Erythroblast (primary cell): ENCODE data around the gene NUP42.
"Not testable (repeated sequence)": the region's sequence is repeated elsewhere in the genome, so short reads cannot be mapped to it uniquely, and the experiment has no call there.

Experiments
- DNase-seq, 2 experiments: peaks; one replicate each; lab custom pipeline; 2025; lab: John Stamatoyannopoulos, UW
- GATA1 ChIP-seq: IDR thresholded peaks from 2 replicates; pipeline ENCODE4 v1.6.1; 2011; ENCODE audit warnings: low read depth, mild to moderate bottlenecking, control low read depth, low read length, moderate library complexity
- POLR2A ChIP-seq: IDR thresholded peaks from 2 replicates; pipeline ENCODE4 v1.6.1; 2011; ENCODE audit warnings: mild to moderate bottlenecking, low read length

The NUP42 gene

DNA sequence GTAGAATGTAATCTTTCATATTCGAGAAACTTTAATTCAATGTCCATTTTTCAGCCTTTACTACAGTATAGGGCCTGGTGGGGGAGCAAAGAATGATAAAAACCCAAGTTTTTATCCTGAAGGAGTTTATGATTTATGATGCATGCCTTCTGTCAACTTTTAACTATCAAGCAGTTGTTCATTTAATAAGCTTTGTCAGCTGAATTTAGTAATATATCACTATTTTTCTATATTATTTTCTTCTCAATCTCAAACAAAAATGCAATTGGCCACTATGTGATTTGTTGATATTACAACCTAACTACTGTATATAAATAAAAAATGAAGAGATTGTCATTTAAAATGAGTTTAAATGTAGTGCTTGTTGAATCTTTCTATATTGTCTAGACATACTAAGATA, 2.4 kb downstream of the NUP42 start:
- no peak for DNase-seq
- TF ChIP-seq POLR2A = no peak
- no peak for TF ChIP-seq GATA1

DNA sequence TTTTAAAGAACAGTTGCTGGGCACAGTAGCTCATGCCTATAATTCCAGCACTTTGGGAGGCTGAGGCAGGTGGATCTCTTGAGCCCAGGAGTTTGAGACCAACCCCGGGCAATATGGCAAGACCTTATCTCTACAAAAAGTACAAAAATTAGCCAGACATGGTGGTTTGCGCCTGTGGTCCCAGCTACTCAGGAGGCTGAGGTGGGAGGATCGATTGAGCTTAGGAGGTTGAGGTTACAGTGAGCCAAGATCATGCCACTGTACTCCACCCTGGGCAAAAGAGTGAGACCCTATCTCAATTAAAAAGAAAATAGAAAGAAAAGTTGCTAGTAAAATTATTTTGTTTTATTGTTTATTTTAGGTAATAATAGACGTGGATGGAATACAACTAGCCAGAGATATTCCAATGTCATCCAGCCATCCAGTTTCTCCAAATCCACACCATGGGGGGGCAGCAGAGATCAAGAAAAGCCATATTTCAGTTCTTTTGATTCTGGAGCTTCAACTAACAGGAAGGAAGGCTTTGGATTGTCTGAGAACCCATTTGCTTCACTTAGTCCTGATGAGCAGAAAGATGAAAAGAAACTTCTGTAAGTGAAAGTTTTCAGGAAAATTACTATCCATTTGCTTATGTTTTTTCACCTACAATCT, 3.0 kb downstream of the NUP42 start:
- peak; percentile 73 to 85 for DNase-seq
- TF ChIP-seq POLR2A (no peak), GATA1 (no peak)

GRCh38 chr7:23185980-23186379, 4.1 kb downstream of the NUP42 start:
- no peak for TF ChIP-seq POLR2A
- no peak for TF ChIP-seq GATA1
- DNase-seq = no peak

DNA sequence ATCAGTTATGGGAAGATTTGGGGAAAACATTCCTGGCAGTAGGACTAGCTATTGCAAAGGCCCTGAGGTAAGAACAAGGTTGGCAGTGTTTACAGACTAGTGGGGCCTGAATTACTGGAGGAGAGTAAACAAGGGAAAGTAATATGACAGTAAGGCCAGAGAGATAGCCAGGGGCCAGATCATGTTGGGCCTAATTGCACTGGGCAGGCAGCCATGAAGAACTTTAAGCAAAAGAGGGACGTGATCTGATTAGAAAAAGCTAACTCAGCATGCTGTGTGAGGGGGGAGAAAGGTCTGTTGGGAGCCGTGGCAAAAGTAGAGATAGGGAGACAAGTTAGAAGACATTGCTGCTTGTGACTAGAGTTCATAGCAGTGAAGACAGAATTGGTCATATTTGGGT, 9.2 kb downstream of the NUP42 start:
- peak; percentile 94 to 97 for DNase-seq
- TF ChIP-seq GATA1 = no peak
- peak; percentile 20 for TF ChIP-seq POLR2A

DNA sequence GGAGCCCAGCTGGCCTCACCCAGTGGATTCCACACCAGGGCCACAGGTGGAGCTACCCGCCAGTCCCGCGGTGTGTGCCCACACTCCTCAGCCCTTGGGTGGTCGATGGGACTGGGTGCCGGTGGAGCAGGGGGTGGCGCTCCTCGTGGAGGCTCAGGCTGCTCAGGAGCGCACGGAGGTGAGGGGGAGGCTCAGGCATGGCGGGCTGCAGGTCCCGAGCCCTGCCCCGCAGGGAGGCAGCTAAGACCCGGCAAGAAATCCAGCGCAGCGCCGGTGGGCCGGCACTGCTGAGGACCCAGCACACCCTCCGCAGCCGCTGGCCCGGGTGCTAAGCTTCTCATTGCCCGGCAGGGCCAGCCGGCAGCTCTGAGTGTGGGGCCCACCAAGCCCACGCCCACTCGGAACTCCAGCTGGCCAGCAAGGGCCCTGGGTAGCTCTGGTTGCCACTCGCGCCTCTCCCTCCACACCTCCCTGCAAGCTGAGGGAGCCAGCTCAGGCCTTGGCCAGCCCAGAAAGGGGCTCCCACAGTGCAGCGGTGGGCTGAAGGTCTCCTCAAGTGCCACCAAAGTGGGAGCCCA, 11.9 kb downstream of the NUP42 start:
- DNase-seq = not testable (repeated sequence)

- DNase-seq = no peak
- no peak for TF ChIP-seq POLR2A
- TF ChIP-seq GATA1 = no peak
Measured at GRCh38 chr7:23196306-23196705, 14.5 kb downstream of the NUP42 start.

DNA sequence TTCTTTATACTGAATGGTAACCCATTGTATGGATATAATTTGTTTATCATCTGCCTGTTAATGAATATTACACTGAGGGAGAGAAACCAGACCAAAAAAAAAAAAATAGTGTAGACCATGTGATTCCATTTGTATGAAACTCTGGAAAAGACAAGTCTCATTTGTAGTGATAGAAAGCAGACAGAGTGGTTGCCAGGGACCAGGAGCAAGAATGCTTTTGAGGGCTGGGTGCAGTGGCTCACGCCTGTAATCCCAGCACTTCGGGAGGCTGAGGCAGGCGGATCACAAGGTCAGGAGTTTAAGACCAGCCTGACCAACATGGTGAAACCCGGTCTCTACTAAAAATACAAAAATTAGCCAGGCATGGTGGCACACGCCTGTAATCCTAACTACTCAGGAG, 15.9 kb downstream of the NUP42 start:
- DNase-seq = not testable (repeated sequence)

DNA sequence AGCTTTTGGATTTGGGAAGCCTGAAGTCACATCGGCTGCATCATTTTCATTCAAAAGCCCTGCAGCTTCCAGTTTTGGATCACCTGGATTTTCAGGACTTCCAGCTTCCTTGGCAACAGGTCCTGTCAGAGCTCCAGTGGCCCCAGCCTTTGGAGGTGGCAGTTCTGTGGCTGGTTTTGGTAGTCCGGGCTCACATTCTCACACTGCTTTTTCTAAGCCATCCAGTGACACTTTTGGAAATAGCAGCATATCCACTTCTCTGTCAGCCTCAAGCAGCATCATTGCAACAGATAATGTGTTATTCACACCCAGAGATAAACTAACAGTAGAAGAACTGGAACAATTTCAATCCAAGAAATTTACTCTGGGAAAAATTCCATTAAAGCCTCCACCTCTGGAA, 18.5 kb downstream of the NUP42 start:
- TF ChIP-seq POLR2A (no peak), GATA1 (no peak)
- DNase-seq = no peak

DNA sequence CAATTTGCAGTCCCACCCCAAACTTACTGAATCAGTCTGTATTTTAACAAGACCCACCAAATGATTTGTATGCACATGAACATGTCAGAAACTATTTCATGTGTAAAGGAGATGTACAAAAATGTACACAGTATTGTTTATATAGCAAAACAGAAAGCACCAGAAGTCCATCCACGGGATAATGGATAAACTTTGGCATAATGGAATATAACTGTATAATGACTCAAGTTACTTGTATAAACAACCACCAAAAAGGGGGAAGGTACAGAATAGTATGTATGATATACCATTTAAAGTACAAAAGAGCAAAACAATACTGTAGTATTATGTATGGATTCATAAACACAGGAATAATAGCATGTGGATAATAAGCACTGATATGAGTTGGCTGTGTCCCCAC, 22.4 kb downstream of the NUP42 start:
- TF ChIP-seq POLR2A = no peak
- TF ChIP-seq GATA1 = no peak
- no peak for DNase-seq

DNA sequence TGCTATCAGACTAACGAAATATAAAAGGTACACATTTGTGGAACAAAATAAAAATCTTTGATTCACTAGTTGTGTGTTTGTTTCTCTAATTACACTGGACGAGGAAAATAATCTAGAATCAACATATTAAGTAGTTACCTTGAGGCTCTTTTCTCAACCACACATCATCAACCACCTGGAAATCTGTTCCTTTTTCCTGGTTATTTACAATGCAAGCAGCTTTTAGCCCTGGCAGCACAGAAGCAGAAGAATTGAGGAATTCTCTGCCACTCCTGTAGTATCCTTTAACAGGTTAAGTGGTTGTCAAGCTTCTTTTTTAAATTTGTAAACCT, 23.7 kb downstream of the NUP42 start:
- TF ChIP-seq POLR2A (no peak), GATA1 (no peak)
- no peak for DNase-seq

GRCh38 chr7:23205909-23206767, 24.3 kb downstream of the NUP42 start:
- TF ChIP-seq POLR2A = no peak
- no peak for TF ChIP-seq GATA1
- peak; percentile 53 to 59 for DNase-seq

GRCh38 chr7:23207021-23207420, 25.2 kb downstream of the NUP42 start:
- no peak for DNase-seq
- TF ChIP-seq GATA1 (no peak), POLR2A (no peak)

- DNase-seq = no peak
- TF ChIP-seq GATA1 (no peak), POLR2A (no peak)
Measured at GRCh38 chr7:23207884-23208283, 26.0 kb downstream of the NUP42 start.

DNA sequence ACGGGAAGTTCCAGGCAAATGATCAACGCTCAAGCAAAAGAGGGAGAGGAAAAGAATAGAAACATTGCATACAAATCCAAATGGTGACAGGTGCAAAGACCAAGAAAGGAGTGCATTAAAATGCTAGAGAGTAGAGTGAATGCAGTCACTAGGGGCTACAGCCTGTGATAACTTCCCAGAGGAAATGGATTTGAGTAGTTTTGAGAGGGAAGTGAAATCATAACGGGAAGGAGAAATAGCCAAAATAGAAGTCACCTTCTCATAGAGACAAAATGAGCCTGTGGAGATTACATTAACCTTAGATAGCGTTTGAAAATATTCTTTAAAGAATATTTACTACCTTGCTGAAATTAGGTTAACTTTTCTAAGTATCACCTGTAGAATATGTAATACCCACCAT, 26.5 kb downstream of the NUP42 start:
- TF ChIP-seq GATA1 (no peak), POLR2A (no peak)
- DNase-seq = no peak

- TF ChIP-seq GATA1 = no peak
- no peak for TF ChIP-seq POLR2A
- DNase-seq = no peak
Measured at GRCh38 chr7:23210506-23210905, 28.7 kb downstream of the NUP42 start.
